ENCODE results near the gene B3GAT1. TPM values are rescaled to one million over a fixed set of nuclear protein-coding genes. Genes with fewer than 3 reads are reported as not detected.

Gene B3GAT1
- total RNA-seq, 1 experiment from 2014 or later, result 34.3 TPM

GRCh38 chr11:134395002-134395401, 17.0 kb downstream of the B3GAT1 start:
- Mint-ChIP-seq H3K4me3 (no peak overlapping the region), H3K27ac (no peak overlapping the region), H3K36me3 (ENCODE audit: insufficient read depth in 1 of 3, low read depth in 3 of 3) (peaks cover 4 to 12% (median 11%) of the 10 kb centered on the region in 3 experiments; a peak in 5 of 7 replicates), H3K27me3 (ENCODE audit: low read depth) (no peaks in the 10 kb centered on the region), H3K9me3 (no peaks in the 10 kb centered on the region), H3K4me1 (peaks cover 3 to 4% of the 10 kb centered on the region in 2 experiments; a peak in 1 of 4 replicates)
- no peak for TF ChIP-seq CTCF (conservative IDR thresholded peaks at IDR 0.05)
- Histone ChIP-seq H3K14ac (ENCODE audit: insufficient read depth, low read length) (no peak overlapping the region), H3K4me2 (ENCODE audit: insufficient read depth, insufficient read length, low read length) (no peak overlapping the region), H3K23ac (ENCODE audit: insufficient read length, low read depth, low read length) (no peak overlapping the region), H3K27me3 (ENCODE audit: insufficient read depth, low read length) (no peaks in the 10 kb centered on the region), H3K23me2 (ENCODE audit: insufficient read length, low read depth, low read length, poor library complexity, severe bottlenecking) (no peaks in the 10 kb centered on the region), H2BK12ac (ENCODE audit: insufficient read length, low read depth, low read length) (no peak overlapping the region), H3K79me2 (ENCODE audit: insufficient read depth, low read length) (no peaks in the 10 kb centered on the region; the same call in 1 of the 2 replicates), H3K9ac (ENCODE audit: extremely low read depth, insufficient read length, low read length) (no peak overlapping the region), H3K56ac (ENCODE audit: insufficient read length, low read depth, low read length) (no peak overlapping the region), H2BK20ac (ENCODE audit: low read depth, low read length, poor library complexity, severe bottlenecking) (no peak overlapping the region), H4K20me1 (ENCODE audit: control insufficient read depth, insufficient read depth, insufficient read length) (no peaks in the 10 kb centered on the region), H2AK5ac (ENCODE audit: insufficient read length, low read length) (no peak overlapping the region), H3K18ac (ENCODE audit: insufficient read length, low read depth, low read length) (no peak overlapping the region), H4K91ac (ENCODE audit: insufficient read length, low read depth, low read length) (no peak overlapping the region), H3K4me1 (ENCODE audit: insufficient read depth, low read length) (no peaks in the 10 kb centered on the region), H3K27ac (ENCODE audit: insufficient read length, low read depth, low read length) (no peak overlapping the region), H3T11ph (ENCODE audit: low read length) (no peak overlapping the region), H3K4ac (ENCODE audit: low read depth, low read length) (no peak overlapping the region), H2AFZ (ENCODE audit: low read length) (no peak overlapping the region), H2BK120ac (ENCODE audit: low read depth, low read length, poor library complexity, severe bottlenecking) (no peak overlapping the region), H3K9me3 (ENCODE audit: control insufficient read depth, low read depth, low read length) (no peaks in the 10 kb centered on the region), H4K8ac (replicated peaks; ENCODE audit: insufficient read length, low read depth, low read length) (no peak overlapping the region), H4K5ac (ENCODE audit: insufficient read length, low read depth, low read length) (no peak overlapping the region), H2BK15ac (ENCODE audit: low read depth, low read length) (no peak overlapping the region), H2BK5ac (ENCODE audit: insufficient read length, low read length) (no peak overlapping the region), H3K79me1 (ENCODE audit: insufficient read depth, low read depth, low read length, poor library complexity, severe bottlenecking) (no peaks in the 10 kb centered on the region)
- WGBS (ENCODE audit: extremely low coverage, insufficient read length, low lambda C conversion rate), result no CpG with 5 or more reads among the region's 12 CpGs
- DNase-seq, result no peak
